SK-N-SH treated with all-trans-retinoic acid at 6 μM for 48 hours (cell line): ENCODE results near the gene GZMH.
"Not testable (repeated sequence)": the region's sequence is repeated elsewhere in the genome, so short reads cannot be mapped to it uniquely, and the experiment has no call there.

Experiments used
- ATAC-seq: fragments of 200-7000 bp; cut with Tn5 transposase; 3 replicates; pipeline ENCODE4 v1.9.1; 2020; ENCODE audit warnings: mild to moderate bottlenecking, moderate library complexity
- BACH2 ChIP-seq: fragments of 250-450 bp; sonication (Bioruptor Pico); IDR thresholded peaks from 2 replicates; pipeline ENCODE4 v1.9.0; 2021; ENCODE audit warnings: mild to moderate bottlenecking, borderline replicate concordance
- CSDC2 ChIP-seq: fragments of 250-450 bp; sonication (Bioruptor Pico); IDR thresholded peaks from 2 replicates; pipeline ENCODE4 v1.5.0; 2020; ENCODE audit warnings: mild to moderate bottlenecking, moderate library complexity
- ESRRG ChIP-seq: fragments of 250-450 bp; sonication (Bioruptor Pico); IDR thresholded peaks from 2 replicates; pipeline ENCODE4 v1.6.1; 2021; ENCODE audit warnings: mild to moderate bottlenecking
- ISL1 ChIP-seq: fragments of 250-450 bp; sonication (Bioruptor Pico); IDR thresholded peaks from 2 replicates; pipeline ENCODE4 v2.1.2; 2022; ENCODE audit warnings: mild to moderate bottlenecking, moderate library complexity
- PPARA ChIP-seq: fragments of 250-450 bp; sonication (Bioruptor Pico); IDR thresholded peaks from 2 replicates; pipeline ENCODE4 v1.5.0; 2020; ENCODE audit warnings: mild to moderate bottlenecking, borderline replicate concordance
- RARB ChIP-seq: fragments of 250-450 bp; sonication (Bioruptor Pico); IDR thresholded peaks from 2 replicates; pipeline ENCODE4 v1.8.0; 2021; ENCODE audit warnings: mild to moderate bottlenecking, moderate library complexity
- TCF4 ChIP-seq: fragments of 250-450 bp; sonication (Bioruptor Pico); IDR thresholded peaks from 2 replicates; pipeline ENCODE4 v1.8.0; 2021; ENCODE audit warnings: mild to moderate bottlenecking, moderate library complexity, borderline replicate concordance
- TOX ChIP-seq: fragments of 250-450 bp; sonication (Bioruptor Pico); IDR thresholded peaks from 2 replicates; pipeline ENCODE4 v1.8.0; 2021; ENCODE audit warnings: mild to moderate bottlenecking, moderate library complexity, borderline replicate concordance
- ZC3H10 ChIP-seq: fragments of 250-450 bp; sonication (Bioruptor Pico); IDR thresholded peaks from 2 replicates; pipeline ENCODE4 v1.5.1; 2021; ENCODE audit warnings: mild to moderate bottlenecking, moderate library complexity
- ZFP30 ChIP-seq: fragments of 450-650 bp; formaldehyde crosslinking; IDR thresholded peaks from 2 replicates; pipeline ENCODE4 v1.5.0; 2022; ENCODE audit warnings: mild to moderate bottlenecking, moderate library complexity
- ZNF565 ChIP-seq: fragments of 450-650 bp; formaldehyde crosslinking; conservative IDR thresholded peaks from 2 replicates; pipeline ENCODE4 v1.5.0; 2020; ENCODE audit warnings: low read depth, mild to moderate bottlenecking, moderate library complexity
- ZNF70 ChIP-seq: fragments of 450-650 bp; formaldehyde crosslinking; IDR thresholded peaks from 2 replicates; pipeline ENCODE4 v1.5.0; 2020; ENCODE audit warnings: mild to moderate bottlenecking, moderate library complexity
- ZNF8 ChIP-seq: fragments of 450-650 bp; formaldehyde crosslinking; IDR thresholded peaks from 2 replicates; pipeline ENCODE4 v1.5.0; 2020; ENCODE audit warnings: mild to moderate bottlenecking, moderate library complexity
- TF ChIP-seq, protein P1 (sequence below): fragments of 250-450 bp; sonication (Bioruptor Pico); IDR thresholded peaks from 2 replicates; pipeline ENCODE4 v1.8.0; 2021; ENCODE audit warnings: low read depth, mild to moderate bottlenecking, moderate library complexity, borderline replicate concordance
- TF ChIP-seq, protein P2 (sequence below): fragments of 250-450 bp; sonication (Bioruptor Pico); IDR thresholded peaks from 2 replicates; pipeline ENCODE4 v1.8.0; 2020; ENCODE audit warnings: mild to moderate bottlenecking, moderate library complexity, borderline replicate concordance
- TF ChIP-seq, protein P3 (sequence below): fragments of 250-450 bp; sonication (Bioruptor Pico); IDR thresholded peaks from 2 replicates; pipeline ENCODE4 v1.5.1; 2021; ENCODE audit warnings: mild to moderate bottlenecking, moderate library complexity
- TF ChIP-seq, protein P4 (sequence below): fragments of 250-450 bp; sonication (Bioruptor Pico); IDR thresholded peaks from 2 replicates; pipeline ENCODE4 v1.5.0; 2020; ENCODE audit warnings: mild to moderate bottlenecking, moderate library complexity
- TF ChIP-seq, protein P5 (sequence below): fragments of 250-450 bp; sonication (Bioruptor Pico); IDR thresholded peaks from 2 replicates; pipeline ENCODE4 v1.5.1; 2020; ENCODE audit warnings: low read depth, mild to moderate bottlenecking, moderate library complexity

GZMH gene, protein sequence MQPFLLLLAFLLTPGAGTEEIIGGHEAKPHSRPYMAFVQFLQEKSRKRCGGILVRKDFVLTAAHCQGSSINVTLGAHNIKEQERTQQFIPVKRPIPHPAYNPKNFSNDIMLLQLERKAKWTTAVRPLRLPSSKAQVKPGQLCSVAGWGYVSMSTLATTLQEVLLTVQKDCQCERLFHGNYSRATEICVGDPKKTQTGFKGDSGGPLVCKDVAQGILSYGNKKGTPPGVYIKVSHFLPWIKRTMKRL

DNA sequence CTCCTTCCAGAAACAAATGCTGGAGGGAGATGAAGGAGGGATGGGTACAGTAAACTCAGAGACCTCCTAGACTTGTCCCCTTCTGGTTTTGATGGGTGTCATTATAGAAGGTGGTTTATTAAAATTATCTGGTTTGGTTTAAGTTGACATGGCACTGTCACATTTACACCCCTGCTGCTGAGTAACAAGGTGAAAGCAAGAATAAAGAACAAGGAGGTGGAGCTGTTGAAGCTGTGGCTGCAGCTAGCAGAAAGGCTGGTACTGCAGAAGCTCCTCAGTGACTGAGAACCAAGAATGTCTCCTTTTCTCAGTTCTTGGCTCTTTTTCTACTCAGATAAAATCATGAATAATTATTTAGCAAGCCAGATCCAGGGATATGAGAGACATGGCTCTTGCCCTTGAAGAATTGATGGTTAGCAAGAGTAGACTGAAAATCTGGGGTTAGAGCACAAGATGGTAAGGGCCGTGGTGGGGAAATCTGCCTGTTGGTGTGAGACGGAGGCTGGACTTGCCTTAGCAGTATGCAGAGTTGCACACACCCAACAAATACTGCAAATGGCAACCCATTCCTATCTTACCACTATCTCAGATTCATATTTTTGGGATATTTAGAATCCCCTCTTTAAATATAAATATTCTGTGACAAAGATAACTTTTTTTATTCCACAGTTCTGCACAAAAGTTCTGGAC lies at the start of gene GZMH:
TSS of gene GZMH (minus strand) at position 31 of the 690 bp plus-strand sequence. CDS start 72 bp downstream, outside the sequence.
- no peak for ATAC-seq
- no peak for TF ChIP-seq PPARA (CRISPR knock-in tag)
- no peak for TF ChIP-seq ZNF8
- TF ChIP-seq, protein P1, sequence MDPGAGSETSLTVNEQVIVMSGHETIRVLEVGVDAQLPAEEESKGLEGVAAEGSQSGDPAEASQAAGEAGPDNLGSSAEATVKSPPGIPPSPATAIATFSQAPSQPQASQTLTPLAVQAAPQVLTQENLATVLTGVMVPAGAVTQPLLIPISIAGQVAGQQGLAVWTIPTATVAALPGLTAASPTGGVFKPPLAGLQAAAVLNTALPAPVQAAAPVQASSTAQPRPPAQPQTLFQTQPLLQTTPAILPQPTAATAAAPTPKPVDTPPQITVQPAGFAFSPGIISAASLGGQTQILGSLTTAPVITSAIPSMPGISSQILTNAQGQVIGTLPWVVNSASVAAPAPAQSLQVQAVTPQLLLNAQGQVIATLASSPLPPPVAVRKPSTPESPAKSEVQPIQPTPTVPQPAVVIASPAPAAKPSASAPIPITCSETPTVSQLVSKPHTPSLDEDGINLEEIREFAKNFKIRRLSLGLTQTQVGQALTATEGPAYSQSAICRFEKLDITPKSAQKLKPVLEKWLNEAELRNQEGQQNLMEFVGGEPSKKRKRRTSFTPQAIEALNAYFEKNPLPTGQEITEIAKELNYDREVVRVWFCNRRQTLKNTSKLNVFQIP = no peak
- no peak for TF ChIP-seq ISL1 (CRISPR knock-in tag)
- TF ChIP-seq ESRRG (CRISPR knock-in tag) = no peak
- TF ChIP-seq, protein P2, sequence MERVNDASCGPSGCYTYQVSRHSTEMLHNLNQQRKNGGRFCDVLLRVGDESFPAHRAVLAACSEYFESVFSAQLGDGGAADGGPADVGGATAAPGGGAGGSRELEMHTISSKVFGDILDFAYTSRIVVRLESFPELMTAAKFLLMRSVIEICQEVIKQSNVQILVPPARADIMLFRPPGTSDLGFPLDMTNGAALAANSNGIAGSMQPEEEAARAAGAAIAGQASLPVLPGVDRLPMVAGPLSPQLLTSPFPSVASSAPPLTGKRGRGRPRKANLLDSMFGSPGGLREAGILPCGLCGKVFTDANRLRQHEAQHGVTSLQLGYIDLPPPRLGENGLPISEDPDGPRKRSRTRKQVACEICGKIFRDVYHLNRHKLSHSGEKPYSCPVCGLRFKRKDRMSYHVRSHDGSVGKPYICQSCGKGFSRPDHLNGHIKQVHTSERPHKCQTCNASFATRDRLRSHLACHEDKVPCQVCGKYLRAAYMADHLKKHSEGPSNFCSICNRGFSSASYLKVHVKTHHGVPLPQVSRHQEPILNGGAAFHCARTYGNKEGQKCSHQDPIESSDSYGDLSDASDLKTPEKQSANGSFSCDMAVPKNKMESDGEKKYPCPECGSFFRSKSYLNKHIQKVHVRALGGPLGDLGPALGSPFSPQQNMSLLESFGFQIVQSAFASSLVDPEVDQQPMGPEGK (CRISPR knock-in tag) = no peak
- TF ChIP-seq CSDC2 (CRISPR knock-in tag) = no peak
- TF ChIP-seq ZFP30 (CRISPR knock-in tag) = no peak
- TF ChIP-seq, protein P3, sequence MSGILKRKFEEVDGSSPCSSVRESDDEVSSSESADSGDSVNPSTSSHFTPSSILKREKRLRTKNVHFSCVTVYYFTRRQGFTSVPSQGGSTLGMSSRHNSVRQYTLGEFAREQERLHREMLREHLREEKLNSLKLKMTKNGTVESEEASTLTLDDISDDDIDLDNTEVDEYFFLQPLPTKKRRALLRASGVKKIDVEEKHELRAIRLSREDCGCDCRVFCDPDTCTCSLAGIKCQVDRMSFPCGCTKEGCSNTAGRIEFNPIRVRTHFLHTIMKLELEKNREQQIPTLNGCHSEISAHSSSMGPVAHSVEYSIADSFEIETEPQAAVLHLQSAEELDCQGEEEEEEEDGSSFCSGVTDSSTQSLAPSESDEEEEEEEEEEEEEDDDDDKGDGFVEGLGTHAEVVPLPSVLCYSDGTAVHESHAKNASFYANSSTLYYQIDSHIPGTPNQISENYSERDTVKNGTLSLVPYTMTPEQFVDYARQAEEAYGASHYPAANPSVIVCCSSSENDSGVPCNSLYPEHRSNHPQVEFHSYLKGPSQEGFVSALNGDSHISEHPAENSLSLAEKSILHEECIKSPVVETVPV (CRISPR knock-in tag) = no peak
- TF ChIP-seq TCF4 (CRISPR knock-in tag) = no peak
- TF ChIP-seq, all 23 proteins: peak for 0

DNA sequence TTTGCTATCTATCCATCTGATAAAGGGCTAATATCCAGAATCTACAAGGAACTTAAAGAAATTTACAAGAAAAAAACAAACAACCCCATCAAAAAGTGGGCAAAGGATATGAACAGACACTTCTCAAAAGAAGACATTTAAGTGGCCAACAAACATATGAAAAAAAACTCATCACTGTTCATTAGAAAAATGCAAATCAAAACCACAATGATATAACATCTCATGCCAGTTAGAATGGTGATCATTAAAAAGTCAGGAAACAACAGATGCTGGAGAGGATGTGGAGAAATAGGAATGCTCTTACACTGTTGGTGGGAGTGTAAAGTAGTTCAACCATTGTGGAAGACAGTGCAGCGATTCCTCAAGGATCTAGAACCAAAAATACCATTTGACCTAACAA lies 38.9 kb upstream of the GZMH start:
- not testable (repeated sequence) for ATAC-seq

DNA sequence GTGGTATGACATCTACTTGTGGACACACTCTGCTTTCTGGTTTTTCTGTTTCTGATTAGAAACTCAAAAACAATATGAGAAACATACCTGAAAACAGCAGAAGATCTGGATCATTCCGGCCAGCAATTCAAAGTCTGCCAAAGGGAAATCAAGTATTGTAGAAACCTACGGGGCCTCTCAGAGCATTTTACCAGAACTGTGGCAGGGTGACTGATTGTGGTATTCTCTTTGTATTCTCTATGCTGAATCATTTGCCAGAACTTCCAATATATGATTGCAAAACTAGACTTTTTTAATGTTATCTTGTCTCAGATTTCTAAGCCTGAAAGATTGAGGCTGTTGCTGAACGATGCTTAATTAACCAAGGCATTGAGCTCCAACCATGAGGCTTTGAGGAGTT lies 30.4 kb upstream of the GZMH start:
- no peak for TF ChIP-seq BACH2 (CRISPR knock-in tag)
- no peak for TF ChIP-seq PPARA (CRISPR knock-in tag)
- no peak for TF ChIP-seq ESRRG (CRISPR knock-in tag)
- no peak for TF ChIP-seq ISL1 (CRISPR knock-in tag)
- TF ChIP-seq ZNF565 = no peak
- TF ChIP-seq ZNF8 = no peak
- no peak for TF ChIP-seq ZC3H10 (CRISPR knock-in tag)
- TF ChIP-seq, protein P4, sequence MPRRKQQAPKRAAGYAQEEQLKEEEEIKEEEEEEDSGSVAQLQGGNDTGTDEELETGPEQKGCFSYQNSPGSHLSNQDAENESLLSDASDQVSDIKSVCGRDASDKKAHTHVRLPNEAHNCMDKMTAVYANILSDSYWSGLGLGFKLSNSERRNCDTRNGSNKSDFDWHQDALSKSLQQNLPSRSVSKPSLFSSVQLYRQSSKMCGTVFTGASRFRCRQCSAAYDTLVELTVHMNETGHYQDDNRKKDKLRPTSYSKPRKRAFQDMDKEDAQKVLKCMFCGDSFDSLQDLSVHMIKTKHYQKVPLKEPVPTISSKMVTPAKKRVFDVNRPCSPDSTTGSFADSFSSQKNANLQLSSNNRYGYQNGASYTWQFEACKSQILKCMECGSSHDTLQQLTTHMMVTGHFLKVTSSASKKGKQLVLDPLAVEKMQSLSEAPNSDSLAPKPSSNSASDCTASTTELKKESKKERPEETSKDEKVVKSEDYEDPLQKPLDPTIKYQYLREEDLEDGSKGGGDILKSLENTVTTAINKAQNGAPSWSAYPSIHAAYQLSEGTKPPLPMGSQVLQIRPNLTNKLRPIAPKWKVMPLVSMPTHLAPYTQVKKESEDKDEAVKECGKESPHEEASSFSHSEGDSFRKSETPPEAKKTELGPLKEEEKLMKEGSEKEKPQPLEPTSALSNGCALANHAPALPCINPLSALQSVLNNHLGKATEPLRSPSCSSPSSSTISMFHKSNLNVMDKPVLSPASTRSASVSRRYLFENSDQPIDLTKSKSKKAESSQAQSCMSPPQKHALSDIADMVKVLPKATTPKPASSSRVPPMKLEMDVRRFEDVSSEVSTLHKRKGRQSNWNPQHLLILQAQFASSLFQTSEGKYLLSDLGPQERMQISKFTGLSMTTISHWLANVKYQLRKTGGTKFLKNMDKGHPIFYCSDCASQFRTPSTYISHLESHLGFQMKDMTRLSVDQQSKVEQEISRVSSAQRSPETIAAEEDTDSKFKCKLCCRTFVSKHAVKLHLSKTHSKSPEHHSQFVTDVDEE (CRISPR knock-in tag) = no peak
- no peak for TF ChIP-seq TCF4 (CRISPR knock-in tag)
- TF ChIP-seq, protein P5, sequence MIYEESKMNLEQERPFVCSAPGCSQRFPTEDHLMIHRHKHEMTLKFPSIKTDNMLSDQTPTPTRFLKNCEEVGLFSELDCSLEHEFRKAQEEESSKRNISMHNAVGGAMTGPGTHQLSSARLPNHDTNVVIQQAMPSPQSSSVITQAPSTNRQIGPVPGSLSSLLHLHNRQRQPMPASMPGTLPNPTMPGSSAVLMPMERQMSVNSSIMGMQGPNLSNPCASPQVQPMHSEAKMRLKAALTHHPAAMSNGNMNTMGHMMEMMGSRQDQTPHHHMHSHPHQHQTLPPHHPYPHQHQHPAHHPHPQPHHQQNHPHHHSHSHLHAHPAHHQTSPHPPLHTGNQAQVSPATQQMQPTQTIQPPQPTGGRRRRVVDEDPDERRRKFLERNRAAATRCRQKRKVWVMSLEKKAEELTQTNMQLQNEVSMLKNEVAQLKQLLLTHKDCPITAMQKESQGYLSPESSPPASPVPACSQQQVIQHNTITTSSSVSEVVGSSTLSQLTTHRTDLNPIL (CRISPR knock-in tag) = no peak
- no peak for ATAC-seq

DNA sequence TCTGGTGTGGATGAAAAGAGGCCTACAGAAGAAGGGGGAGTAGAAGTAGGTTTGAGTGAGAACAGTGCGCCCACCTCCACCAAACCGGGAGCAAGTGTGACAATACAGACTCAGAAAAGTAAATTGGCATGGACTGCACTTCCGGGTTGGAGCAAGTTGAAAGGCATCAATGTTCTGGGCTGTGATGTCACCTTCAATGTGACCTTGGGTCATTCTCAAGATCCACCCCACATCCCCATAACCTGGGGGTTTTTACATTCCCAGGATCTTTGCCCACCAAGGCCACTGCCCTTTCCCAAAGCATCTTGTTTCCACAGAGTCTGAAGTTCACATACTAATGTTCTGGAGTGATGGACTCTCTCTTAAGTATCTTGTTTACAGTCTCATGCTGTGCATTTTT lies 29.8 kb upstream of the GZMH start:
- ATAC-seq = no peak
- TF ChIP-seq ISL1 (CRISPR knock-in tag) (no peak), RARB (CRISPR knock-in tag) (no peak), PPARA (CRISPR knock-in tag) (no peak), ZNF70 (no peak), TOX (no peak), ZNF8 (no peak)
- TF ChIP-seq, protein P1 = no peak
- TF ChIP-seq, protein P2 (CRISPR knock-in tag) = no peak
- TF ChIP-seq, protein P3 (CRISPR knock-in tag) = no peak
